Mesenchymal stem cell (in vitro differentiated cells and primary cell): ENCODE data around the gene MRTFA.

Source experiments
- DNase-seq: peaks from one replicate; pipeline ENCODE4 v3.0.0-alpha.2; 2013
- H2AFZ ChIP-seq: one replicate; pipeline ENCODE4 v1.6.1; 2013; ENCODE audit warnings: low read depth, mild to moderate bottlenecking, control low read depth, inconsistent platforms, low read length, moderate library complexity
- H2AK5ac ChIP-seq: 2 replicates; pipeline ENCODE4 v1.6.1; 2013; ENCODE audit warnings: low read length, moderate library complexity, mild to moderate bottlenecking, inconsistent platforms; ENCODE audit not compliant: severe bottlenecking
- H2BK120ac ChIP-seq: one replicate; pipeline ENCODE4 v1.6.1; 2013; ENCODE audit warnings: low read depth, mild to moderate bottlenecking, inconsistent platforms, low read length, moderate library complexity
- H2BK12ac ChIP-seq, 2 experiments: one replicate each; pipeline ENCODE4 v1.6.1; 2013; ENCODE audit warnings: inconsistent platforms in 2 of 2, low read length in 2 of 2, mild to moderate bottlenecking in 2 of 2, moderate library complexity in 2 of 2, control low read depth in 1 of 2
- H2BK15ac ChIP-seq: one replicate; pipeline ENCODE4 v1.6.1; 2013; ENCODE audit warnings: mild to moderate bottlenecking, low read depth, inconsistent platforms; ENCODE audit not compliant: poor library complexity, severe bottlenecking
- H2BK5ac ChIP-seq: 2 replicates; pipeline ENCODE4 v1.6.1; 2013; ENCODE audit warnings: low read depth, mild to moderate bottlenecking, low read length, control low read depth, inconsistent platforms; ENCODE audit not compliant: poor library complexity, severe bottlenecking
- H3K14ac ChIP-seq, 2 experiments: one replicate each; pipeline ENCODE4 v1.6.1; 2013; ENCODE audit warnings: inconsistent platforms in 2 of 2, low read length in 2 of 2, control low read depth in 1 of 2, mild to moderate bottlenecking in 1 of 2, moderate library complexity in 1 of 2
- H3K18ac ChIP-seq, 2 experiments: one replicate each; pipeline ENCODE4 v1.6.1; 2013; ENCODE audit warnings: inconsistent platforms in 2 of 2, low read length in 2 of 2, control low read depth in 1 of 2, low read depth in 1 of 2, mild to moderate bottlenecking in 1 of 2
- H3K23ac ChIP-seq, 2 experiments: one replicate each; pipeline ENCODE4 v1.6.1; 2013; ENCODE audit warnings: inconsistent platforms in 2 of 2, low read length in 2 of 2, mild to moderate bottlenecking in 2 of 2, moderate library complexity in 2 of 2, control low read depth in 1 of 2
- H3K27ac ChIP-seq: 2 replicates; pipeline ENCODE4 v1.5.1; 2013; ENCODE audit warnings: mild to moderate bottlenecking, moderate library complexity, low read length, control low read depth, inconsistent platforms; ENCODE audit not compliant: poor library complexity, severe bottlenecking
- H3K27me3 ChIP-seq, 2 experiments: 2 replicates each; pipeline versions ENCODE4 v1.6.1 to v1.7.0; 2013; ENCODE audit warnings: low read length in 2 of 2, mild to moderate bottlenecking in 2 of 2, moderate library complexity in 2 of 2, control low read depth in 1 of 2, inconsistent platforms in 1 of 2; ENCODE audit not compliant: control insufficient read depth in 1 of 2, insufficient read depth in 1 of 2
- H3K36me3 ChIP-seq, 2 experiments: 2 replicates each; pipeline versions ENCODE4 v1.6.1 to v1.7.0; 2013; ENCODE audit warnings: low read length in 2 of 2, control low read depth in 1 of 2, inconsistent platforms in 1 of 2, low read depth in 1 of 2, mild to moderate bottlenecking in 1 of 2; ENCODE audit not compliant: insufficient read depth in 2 of 2, control insufficient read depth in 1 of 2
- H3K4ac ChIP-seq, 2 experiments: one replicate each; pipeline ENCODE4 v1.6.1; 2013; ENCODE audit warnings: inconsistent platforms in 2 of 2, low read length in 2 of 2, mild to moderate bottlenecking in 2 of 2, moderate library complexity in 2 of 2, control low read depth in 1 of 2, low read depth in 1 of 2
- H3K4me1 ChIP-seq: 2 replicates; pipeline ENCODE4 v1.6.1; 2013; ENCODE audit warnings: low read depth, low read length, control low read depth; ENCODE audit not compliant: control insufficient read depth, insufficient read depth
- H3K4me2 ChIP-seq: 2 replicates; pipeline ENCODE4 v1.6.1; 2013; ENCODE audit warnings: low read length, mild to moderate bottlenecking, inconsistent platforms; ENCODE audit not compliant: poor library complexity, severe bottlenecking
- H3K4me3 ChIP-seq, 2 experiments: 2 replicates each; pipeline versions ENCODE4 v1.5.1 to v1.7.0; 2013; ENCODE audit warnings: low read length in 2 of 2, mild to moderate bottlenecking in 2 of 2, control low read depth in 1 of 2, low read depth in 1 of 2; ENCODE audit not compliant: insufficient read depth in 1 of 2
- H3K79me1 ChIP-seq: replicated peaks from 2 replicates; pipeline ENCODE4 v1.6.1; 2013; ENCODE audit warnings: mild to moderate bottlenecking, control low read depth, low read length, inconsistent platforms; ENCODE audit not compliant: poor library complexity, severe bottlenecking
- H3K9ac ChIP-seq: 2 replicates; pipeline ENCODE4 v1.7.0; 2013; ENCODE audit warnings: mild to moderate bottlenecking, low read length, moderate library complexity
- H3K9me3 ChIP-seq: 2 replicates; pipeline ENCODE4 v1.7.0; 2013; ENCODE audit warnings: mild to moderate bottlenecking, low read length; ENCODE audit not compliant: control insufficient read depth
- H4K8ac ChIP-seq: one replicate; pipeline ENCODE4 v1.6.1; 2013; ENCODE audit warnings: inconsistent platforms, mild to moderate bottlenecking, low read length, moderate library complexity
- H4K91ac ChIP-seq: one replicate; pipeline ENCODE4 v1.6.1; 2013; ENCODE audit warnings: mild to moderate bottlenecking, low read length, inconsistent platforms
- WGBS: methylation state at CpG from one replicate; pipeline ENCODE4 v1.1.7; 2013; ENCODE audit warnings: mixed read lengths; 5-methylcytosine and 5-hydroxymethylcytosine counted together

MRTFA gene

GRCh38 chr22:40414311-40414710, 222.2 kb downstream of the MRTFA start:
- no peak overlapping the region for H2BK5ac ChIP-seq
- no peak overlapping the region for H3K14ac ChIP-seq
- no peak overlapping the region for H3K4ac ChIP-seq
- H3K27ac ChIP-seq = peak overlapping the region; percentile 42
- H3K9ac ChIP-seq = peak overlapping the region; percentile 2
- no peak overlapping the region for H2BK120ac ChIP-seq
- H3K79me1 ChIP-seq = peaks cover 27% of the 10 kb centered on the region
- no peak overlapping the region for H2BK15ac ChIP-seq
- 90% methylated on average over 2 of the region's 3 CpGs for WGBS
- H3K4me3 ChIP-seq = no peak overlapping the region
- H3K9me3 ChIP-seq = no peaks in the 10 kb centered on the region
- no peak overlapping the region for H3K18ac ChIP-seq
- no peaks in the 10 kb centered on the region for H3K27me3 ChIP-seq
- no peak overlapping the region for H2AK5ac ChIP-seq
- no peak overlapping the region for H4K8ac ChIP-seq
- peaks cover 68 to 69% of the 10 kb centered on the region in 2 experiments for H3K36me3 ChIP-seq
- H4K91ac ChIP-seq = no peak overlapping the region
- peak; percentile 7 for DNase-seq
- no peak overlapping the region for H2AFZ ChIP-seq
- peaks cover 25% of the 10 kb centered on the region for H3K4me1 ChIP-seq
- no peak overlapping the region for H3K23ac ChIP-seq
- H2BK12ac ChIP-seq = no peak overlapping the region
- no peak overlapping the region for H3K4me2 ChIP-seq

- Histone ChIP-seq H2BK120ac (no peak overlapping the region), H3K9ac (no peak overlapping the region), H3K14ac (no peak overlapping the region), H3K36me3 (peaks cover 68 to 69% of the 10 kb centered on the region in 2 experiments), H3K4me2 (no peak overlapping the region), H3K4me3 (no peak overlapping the region), H4K8ac (no peak overlapping the region), H2AFZ (no peak overlapping the region), H3K23ac (no peak overlapping the region), H2BK15ac (no peak overlapping the region), H2AK5ac (no peak overlapping the region), H3K79me1 (peaks cover 28% of the 10 kb centered on the region), H2BK12ac (no peak overlapping the region), H3K27me3 (no peaks in the 10 kb centered on the region), H3K18ac (no peak overlapping the region), H2BK5ac (no peak overlapping the region), H3K4me1 (peaks cover 23% of the 10 kb centered on the region), H3K4ac (no peak overlapping the region), H3K27ac (no peak overlapping the region), H4K91ac (no peak overlapping the region), H3K9me3 (no peaks in the 10 kb centered on the region)
- 98% methylated on average over 13 of the region's 13 CpGs for WGBS
- DNase-seq = no peak
Observed at GRCh38 chr22:40413873-40414272, 222.6 kb downstream of the MRTFA start.

- Histone ChIP-seq H3K27me3 (no peaks in the 10 kb centered on the region), H2BK120ac (no peak overlapping the region), H4K91ac (no peak overlapping the region), H2BK12ac (no peak overlapping the region), H3K4me3 (no peak overlapping the region), H3K23ac (no peak overlapping the region), H4K8ac (no peak overlapping the region), H2BK5ac (no peak overlapping the region), H3K9me3 (no peaks in the 10 kb centered on the region), H2AFZ (no peak overlapping the region), H3K4ac (no peak overlapping the region), H3K18ac (no peak overlapping the region), H2AK5ac (no peak overlapping the region), H3K9ac (no peak overlapping the region), H3K27ac (no peak overlapping the region), H3K4me2 (no peak overlapping the region), H3K14ac (no peak overlapping the region), H2BK15ac (no peak overlapping the region), H3K36me3 (peaks cover 69 to 73% of the 10 kb centered on the region in 2 experiments), H3K79me1 (peaks cover 25% of the 10 kb centered on the region), H3K4me1 (peaks cover 23% of the 10 kb centered on the region)
- WGBS = 100% methylated on average over 1 of the region's 2 CpGs
- no peak for DNase-seq
Observed at GRCh38 chr22:40412441-40412840, 224.1 kb downstream of the MRTFA start.

- no peak overlapping the region for H3K14ac ChIP-seq
- 92% methylated on average over 7 of the region's 7 CpGs for WGBS
- no peak for DNase-seq
Observed at GRCh38 chr22:40411506-40411861, 225.0 kb downstream of the MRTFA start.

More at GRCh38 chr22:40411506-40411861, 225.0 kb downstream of the MRTFA start:
- no peak overlapping the region for H4K8ac ChIP-seq
- H2BK5ac ChIP-seq = no peak overlapping the region
- no peak overlapping the region for H2AK5ac ChIP-seq
- no peak overlapping the region for H3K9ac ChIP-seq
- H3K4me1 ChIP-seq = peaks cover 21% of the 10 kb centered on the region
- H2AFZ ChIP-seq = no peak overlapping the region
- H2BK12ac ChIP-seq = no peak overlapping the region
- H3K4ac ChIP-seq = no peak overlapping the region
- H3K4me2 ChIP-seq = no peak overlapping the region
- no peak overlapping the region for H2BK120ac ChIP-seq
- no peaks in the 10 kb centered on the region for H3K9me3 ChIP-seq
- no peak overlapping the region for H2BK15ac ChIP-seq
- no peak overlapping the region for H3K23ac ChIP-seq
- H3K4me3 ChIP-seq = no peak overlapping the region
- no peak overlapping the region for H3K18ac ChIP-seq
- H4K91ac ChIP-seq = no peak overlapping the region
- H3K36me3 ChIP-seq = peaks cover 69 to 76% of the 10 kb centered on the region in 2 experiments
- H3K79me1 ChIP-seq = peaks cover 28% of the 10 kb centered on the region
- H3K27me3 ChIP-seq = no peaks in the 10 kb centered on the region
- H3K27ac ChIP-seq = no peak overlapping the region
